HG03159 (cell line): Measurements from ENCODE around the gene GPATCH8.
A peak's percentile ranks its signal among the peaks of the same experiment; 100 is the strongest.

Experiments used
- ATAC-seq: cut with Tn5 transposase; IDR thresholded peaks from one replicate; pipeline ENCODE4 v1.9.1; 2021; ENCODE audit warnings: mild to moderate bottlenecking, moderate library complexity; ENCODE audit not compliant: unreplicated experiment

Gene GPATCH8

GRCh38 chr17:44464037-44464436 is 39.2 kb downstream of the GPATCH8 start:
- no peak for ATAC-seq

- ATAC-seq: no peak
Observed at GRCh38 chr17:44451832-44452231, 51.4 kb downstream of the GPATCH8 start.

- no peak for ATAC-seq
Observed at GRCh38 chr17:44451016-44451627, 52.1 kb downstream of the GPATCH8 start.

GRCh38 chr17:44448412-44448811 is 54.8 kb downstream of the GPATCH8 start:
- no peak for ATAC-seq

- ATAC-seq: no peak
Observed at GRCh38 chr17:44444735-44445105, 58.5 kb downstream of the GPATCH8 start.

GRCh38 chr17:44442806-44443205 is 60.4 kb downstream of the GPATCH8 start:
- ATAC-seq: no peak

- no peak for ATAC-seq
Observed at GRCh38 chr17:44439168-44439567, 64.0 kb downstream of the GPATCH8 start.

GRCh38 chr17:44438636-44439035 is 64.6 kb downstream of the GPATCH8 start:
- no peak for ATAC-seq

- ATAC-seq: no peak
Observed at GRCh38 chr17:44436336-44436735, 66.9 kb downstream of the GPATCH8 start.

- no peak for ATAC-seq
Observed at GRCh38 chr17:44432254-44433157, 70.7 kb downstream of the GPATCH8 start.

- ATAC-seq: no peak
Observed at GRCh38 chr17:44424828-44425461, 78.3 kb downstream of the GPATCH8 start.

- no peak for ATAC-seq
Observed at GRCh38 chr17:44417553-44417952, 85.7 kb downstream of the GPATCH8 start.

- ATAC-seq: no peak
Observed at GRCh38 chr17:44416558-44417289, 86.5 kb downstream of the GPATCH8 start.

GRCh38 chr17:44414394-44415155 is 88.6 kb downstream of the GPATCH8 start:
- ATAC-seq: no peak

- ATAC-seq: no peak
Observed at GRCh38 chr17:44409309-44410028, 93.7 kb downstream of the GPATCH8 start.

- ATAC-seq: no peak
Observed at GRCh38 chr17:44408786-44409185, 94.4 kb downstream of the GPATCH8 start.

- peak; percentile 48 for ATAC-seq
Observed at GRCh38 chr17:44402564-44403172, 100.5 kb downstream of the GPATCH8 start.

GRCh38 chr17:44400226-44400847 is 102.9 kb downstream of the GPATCH8 start:
- no peak for ATAC-seq
